ENCODE results near the gene RARA. TPM values are rescaled to one million over a fixed set of nuclear protein-coding genes. Genes with fewer than 3 reads are reported as not detected.
A peak's percentile ranks its signal among the peaks of the same experiment; 100 is the strongest.

The RARA gene
- total and polyA plus RNA-seq, 12 donors: 4.7 to 58.2 (median 33.0) TPM

- TF ChIP-seq, protein P1, sequence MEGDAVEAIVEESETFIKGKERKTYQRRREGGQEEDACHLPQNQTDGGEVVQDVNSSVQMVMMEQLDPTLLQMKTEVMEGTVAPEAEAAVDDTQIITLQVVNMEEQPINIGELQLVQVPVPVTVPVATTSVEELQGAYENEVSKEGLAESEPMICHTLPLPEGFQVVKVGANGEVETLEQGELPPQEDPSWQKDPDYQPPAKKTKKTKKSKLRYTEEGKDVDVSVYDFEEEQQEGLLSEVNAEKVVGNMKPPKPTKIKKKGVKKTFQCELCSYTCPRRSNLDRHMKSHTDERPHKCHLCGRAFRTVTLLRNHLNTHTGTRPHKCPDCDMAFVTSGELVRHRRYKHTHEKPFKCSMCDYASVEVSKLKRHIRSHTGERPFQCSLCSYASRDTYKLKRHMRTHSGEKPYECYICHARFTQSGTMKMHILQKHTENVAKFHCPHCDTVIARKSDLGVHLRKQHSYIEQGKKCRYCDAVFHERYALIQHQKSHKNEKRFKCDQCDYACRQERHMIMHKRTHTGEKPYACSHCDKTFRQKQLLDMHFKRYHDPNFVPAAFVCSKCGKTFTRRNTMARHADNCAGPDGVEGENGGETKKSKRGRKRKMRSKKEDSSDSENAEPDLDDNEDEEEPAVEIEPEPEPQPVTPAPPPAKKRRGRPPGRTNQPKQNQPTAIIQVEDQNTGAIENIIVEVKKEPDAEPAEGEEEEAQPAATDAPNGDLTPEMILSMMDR (IDR thresholded peaks at IDR 0.05): peak in 5 of 6 experiments; percentile 7 to 26 (median 23)
- TF ChIP-seq POLR2A (IDR thresholded peaks at IDR 0.05): peak in 1 of 2 donors; percentile 46
- H3K36me3 ChIP-seq (replicated peaks in 1 of 2): peaks cover 0 to 8% of the 10 kb centered on the region in 2 donors
- no peak overlapping the region for H3K4me3 ChIP-seq
- no peaks in the 10 kb centered on the region for H3K9me3 ChIP-seq (replicated peaks in 1 of 3)
- peak overlapping the region; percentile 72 to 94 (median 80) for H3K27ac ChIP-seq
- intact Hi-C loops (cut with DNase I): no loop called here
- 8 to 22% (median 11%) methylated on average over 9 to 22 of the region's 22 CpGs for whole genome bisulfite sequencing, 4 donors
- no peaks in the 10 kb centered on the region for H3K27me3 ChIP-seq
- DNase-seq: peak; percentile 88 to 94 (median 91)
- H3K4me1 ChIP-seq (replicated peaks in 1 of 2): peaks cover 69 to 91% of the 10 kb centered on the region in 2 donors
Measured at GRCh38 chr17:40331743-40332641, 23.0 kb downstream of the RARA start.

GRCh38 chr17:40333781-40334448, 24.9 kb downstream of the RARA start:
- no peak for TF ChIP-seq POLR2A (IDR thresholded peaks at IDR 0.05)
- TF ChIP-seq, protein P1 (IDR thresholded peaks at IDR 0.05): no peak
- Histone ChIP-seq H3K4me1 (replicated peaks in 1 of 2) (peaks cover 52 to 88% of the 10 kb centered on the region in 2 donors), H3K9me3 (replicated peaks in 1 of 3) (no peaks in the 10 kb centered on the region), H3K27me3 (no peaks in the 10 kb centered on the region), H3K36me3 (replicated peaks in 1 of 2) (peaks cover 0 to 8% of the 10 kb centered on the region in 2 donors), H3K4me3 (no peak overlapping the region), H3K27ac (peak overlapping the region in 2 of 5 donors; percentile 75 to 91)
- intact Hi-C loops (cut with DNase I): no loop called here
- no peak for DNase-seq
- WGBS, 4 donors: 74 to 83% (median 79%) methylated on average over 3 to 4 of the region's 4 CpGs

DNA sequence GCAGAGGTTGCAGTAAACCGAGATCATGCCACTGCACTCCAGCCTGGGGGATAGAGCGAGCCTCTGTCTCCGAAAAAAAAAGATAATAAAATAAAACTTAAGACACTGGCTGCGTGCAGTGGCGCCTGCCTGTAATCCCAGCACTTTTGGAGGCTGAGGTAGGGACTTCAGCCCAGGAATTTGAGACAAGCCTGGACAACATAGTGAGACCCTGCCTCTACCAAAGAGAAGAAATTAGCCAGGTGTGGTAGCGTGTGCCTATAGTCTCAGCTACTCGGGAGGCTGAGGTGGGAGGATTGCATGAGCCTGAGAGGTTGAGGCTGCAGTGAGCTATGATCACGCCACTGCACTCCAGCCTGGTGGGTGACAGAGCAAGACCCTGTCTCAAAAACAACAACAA, 26.6 kb downstream of the RARA start:
- Histone ChIP-seq H3K36me3 (replicated peaks in 1 of 2) (peaks cover 0 to 8% of the 10 kb centered on the region in 2 donors), H3K4me1 (replicated peaks in 1 of 2) (peaks cover 46 to 87% of the 10 kb centered on the region in 2 donors), H3K27me3 (no peaks in the 10 kb centered on the region), H3K4me3 (no peak overlapping the region), H3K9me3 (replicated peaks in 1 of 3) (no peaks in the 10 kb centered on the region), H3K27ac (peak overlapping the region in 2 of 5 donors; percentile 75 to 91)
- intact Hi-C loops (cut with DNase I): no loop called here
- WGBS, 4 donors: 91 to 93% (median 92%) methylated on average over 8 of the region's 8 CpGs
- no peak for DNase-seq
- TF ChIP-seq POLR2A (IDR thresholded peaks at IDR 0.05): no peak
- TF ChIP-seq, protein P1 (IDR thresholded peaks at IDR 0.05): no peak

DNA sequence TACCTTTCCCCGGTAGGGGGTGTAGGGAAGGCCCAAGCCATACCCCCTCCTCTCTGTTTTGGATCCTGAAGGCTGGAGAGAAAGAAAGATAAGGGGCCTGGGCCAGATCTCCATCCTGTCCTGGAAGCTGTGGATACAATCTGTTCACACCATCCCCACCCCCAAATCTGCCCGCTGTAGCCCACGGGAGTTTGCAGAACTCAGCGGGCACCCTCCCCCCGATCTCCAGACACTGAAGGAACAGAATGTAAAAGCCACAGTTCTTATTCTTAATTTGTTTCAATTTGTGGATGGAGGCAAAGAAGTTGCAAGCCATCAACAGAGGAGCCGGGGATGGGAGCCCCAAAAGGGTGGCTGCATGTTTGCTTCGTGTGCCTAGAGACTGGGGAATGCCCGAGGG, 28.4 kb downstream of the RARA start:
- no peaks in the 10 kb centered on the region for H3K9me3 ChIP-seq (replicated peaks in 1 of 3)
- peak overlapping the region in 1 of 5 donors; percentile 31 for H3K27ac ChIP-seq
- no peak overlapping the region for H3K4me3 ChIP-seq
- no peaks in the 10 kb centered on the region for H3K27me3 ChIP-seq
- H3K4me1 ChIP-seq (replicated peaks in 1 of 2): peaks cover 30 to 74% of the 10 kb centered on the region in 2 donors
- DNase-seq: no peak
- intact Hi-C loops (cut with DNase I): no loop called here
- no peaks in the 10 kb centered on the region for H3K36me3 ChIP-seq (replicated peaks in 1 of 2)
- 72 to 75% (median 73%) methylated on average over 7 to 8 of the region's 8 CpGs for WGBS, 4 donors
- no peak for TF ChIP-seq POLR2A (IDR thresholded peaks at IDR 0.05)
- TF ChIP-seq, protein P1 (IDR thresholded peaks at IDR 0.05): no peak
